Measurements from ENCODE around the gene TOPAZ1. TPM values are rescaled to one million over a fixed set of nuclear protein-coding genes. Genes with fewer than 3 reads are reported as not detected.

TOPAZ1 gene
- total and polyA plus RNA-seq, 2 of the 8 experiments (the other 6 are each of a cell fraction or from before 2014, with no cell fraction given), result not detected

- Histone ChIP-seq H3K27me3 (replicated peaks in 1 of 4; ENCODE audit: control insufficient read depth in 3 of 4, extremely low read depth in 1 of 4, insufficient read depth in 3 of 4, low read length in 3 of 4) (no peaks in the 10 kb centered on the region), H3K4ac (replicated peaks; ENCODE audit: insufficient read length, low read depth, low read length) (no peak overlapping the region), H3K9me3 (ENCODE audit: insufficient read depth in 2 of 2, low read depth in 1 of 2, low read length in 1 of 2) (peaks cover 2 to 3% of the 10 kb centered on the region in 2 experiments; a peak in 1 of 4 replicates), H2BK120ac (replicated peaks; ENCODE audit: low read depth, low read length) (no peak overlapping the region), H3K23ac (ENCODE audit: insufficient read length) (no peak overlapping the region), H3K56ac (replicated peaks; ENCODE audit: insufficient read length, low read depth, low read length) (no peak overlapping the region), H3K14ac (ENCODE audit: insufficient read length) (no peak overlapping the region), H2BK15ac (ENCODE audit: low read length) (no peak overlapping the region), H2BK20ac (ENCODE audit: low read length) (no peak overlapping the region), H3K79me2 (ENCODE audit: control insufficient read depth in 1 of 2, insufficient read depth in 2 of 2, low read length in 2 of 2) (no peaks in the 10 kb centered on the region), H3K27ac (ENCODE audit: low read depth, low read length) (no peak overlapping the region), H3K4me3 (ENCODE audit: extremely low read depth in 1 of 4, insufficient read depth in 2 of 4, low read depth in 3 of 4, low read length in 4 of 4) (no peak overlapping the region), H4K20me1 (replicated peaks in 1 of 2; ENCODE audit: control insufficient read depth in 1 of 2, insufficient read depth in 2 of 2, low read length in 2 of 2) (no peaks in the 10 kb centered on the region), H2BK5ac (ENCODE audit: low read depth, low read length) (no peak overlapping the region), H4K5ac (ENCODE audit: insufficient read length, low read depth, low read length) (no peak overlapping the region), H2AFZ (ENCODE audit: low read length) (no peak overlapping the region), H2BK12ac (ENCODE audit: low read depth, low read length) (no peak overlapping the region), H3K18ac (ENCODE audit: extremely low read depth, low read length) (no peak overlapping the region), H3K23me2 (ENCODE audit: low read depth, low read length) (no peaks in the 10 kb centered on the region; the same call in 1 of the 2 replicates), H3K4me1 (replicated peaks in 1 of 4; ENCODE audit: control insufficient read depth in 3 of 4, insufficient read depth in 4 of 4, low read length in 3 of 4) (no peaks in the 10 kb centered on the region), H3K36me3 (ENCODE audit: control insufficient read depth in 2 of 4, insufficient read depth in 4 of 4, low read length in 3 of 4) (no peaks in the 10 kb centered on the region), H3K79me1 (ENCODE audit: low read depth, low read length) (no peaks in the 10 kb centered on the region), H3K9ac (replicated peaks in 1 of 4; ENCODE audit: extremely low read depth in 1 of 4, low read depth in 3 of 4, low read length in 3 of 4) (no peak overlapping the region), H3K4me2 (ENCODE audit: insufficient read depth in 1 of 2, low read depth in 2 of 2, low read length in 2 of 2) (no peak overlapping the region), H4K91ac (replicated peaks; ENCODE audit: insufficient read length, low read length) (no peak overlapping the region), H2AK5ac (ENCODE audit: low read depth, low read length) (no peak overlapping the region), H4K8ac (ENCODE audit: extremely low read depth, insufficient read depth, low read length) (no peak overlapping the region)
- 83% methylated on average over 3 of the region's 3 CpGs; no CpG with 5 or more reads in 1 of the 2 experiments for WGBS, 2 experiments (ENCODE audit: extremely low coverage in 1 of 2, insufficient coverage in 1 of 2, insufficient read length in 1 of 2, insufficient replicate concordance in 2 of 2, low coverage in 1 of 2, low lambda C conversion rate in 2 of 2, missing lambda C conversion rate in 1 of 2)
- ChIA-PET CTCF (ENCODE audit: partially characterized antibody) (no interaction called here), POLR2A (ENCODE audit: partially characterized antibody) (no interaction called here)
- no peak for DNase-seq (ENCODE audit: low read depth in 1 of 2, low spot score in 2 of 2)
- no peak for FAIRE-seq
- no peak for TF ChIP-seq KDM1A (IDR thresholded peaks at IDR 0.05; ENCODE audit: borderline replicate concordance, low read length)
- no peak for TF ChIP-seq JUN (IDR thresholded peaks at IDR 0.05; ENCODE audit: low read depth, low read length)
- no peak for TF ChIP-seq CHD2 (IDR thresholded peaks at IDR 0.05; ENCODE audit: low read length)
- no peak for TF ChIP-seq NRF1 (IDR thresholded peaks at IDR 0.05; ENCODE audit: low read depth, low read length)
- TF ChIP-seq SP4 (IDR thresholded peaks at IDR 0.05; ENCODE audit: low read length), result no peak
- no peak for TF ChIP-seq BCL11A (IDR thresholded peaks at IDR 0.05; ENCODE audit: low read depth in 2 of 2, low read length in 2 of 2)
- no peak for TF ChIP-seq USF2 (IDR thresholded peaks at IDR 0.05; ENCODE audit: low read length)
- no peak for TF ChIP-seq MAFK (IDR thresholded peaks at IDR 0.05; ENCODE audit: low read depth, low read length)
- no peak for TF ChIP-seq POU5F1 (IDR thresholded peaks at IDR 0.05; ENCODE audit: low read depth, low read length)
- no peak for TF ChIP-seq SUZ12 (IDR thresholded peaks at IDR 0.05; ENCODE audit: low read length)
- no peak for TF ChIP-seq ZNF274 (IDR thresholded peaks at IDR 0.05; ENCODE audit: borderline replicate concordance, extremely low read depth, low read length)
- TF ChIP-seq RFX5 (IDR thresholded peaks at IDR 0.05; ENCODE audit: borderline replicate concordance, low read depth, low read length), result no peak
- no peak for TF ChIP-seq SIN3A (conservative IDR thresholded peaks at IDR 0.05 in 1 of 2, IDR thresholded peaks at IDR 0.05 in 1 of 2; ENCODE audit: low read depth in 1 of 2, low read length in 2 of 2)
- no peak for TF ChIP-seq SRF (IDR thresholded peaks at IDR 0.05; ENCODE audit: low read depth, low read length)
Observed at GRCh38 chr3:44242721-44243120, 1.0 kb downstream of the TOPAZ1 start.

Data from H1 (cell line).